Fibroblast of skin of scalp (primary cell): ENCODE results near the gene PPP1R16B.
"Not testable (repeated sequence)": the region's sequence is repeated elsewhere in the genome, so short reads cannot be mapped to it uniquely, and the experiment has no call there.

Experiments used
- DNase-seq: peaks from one replicate; pipeline ENCODE4 v3.0.0-alpha.2; 2013

PPP1R16B gene

GRCh38 chr20:38854654-38855066 is 49.2 kb downstream of the PPP1R16B start:
- DNase-seq = no peak

- peak; percentile 11 for DNase-seq
Measured at GRCh38 chr20:38855356-38855755, 49.9 kb downstream of the PPP1R16B start.

- no peak for DNase-seq
Measured at GRCh38 chr20:38856570-38856969, 51.1 kb downstream of the PPP1R16B start.

GRCh38 chr20:38857703-38858102 is 52.2 kb downstream of the PPP1R16B start:
- DNase-seq = no peak

GRCh38 chr20:38859070-38859690 is 53.7 kb downstream of the PPP1R16B start:
- DNase-seq = no peak

GRCh38 chr20:38859857-38860256 is 54.4 kb downstream of the PPP1R16B start:
- not testable (repeated sequence) for DNase-seq

- no peak for DNase-seq
Measured at GRCh38 chr20:38861071-38861401, 55.5 kb downstream of the PPP1R16B start.

- DNase-seq = no peak
Measured at GRCh38 chr20:38862226-38862625, 56.7 kb downstream of the PPP1R16B start.

- no peak for DNase-seq
Measured at GRCh38 chr20:38863024-38863851, 57.7 kb downstream of the PPP1R16B start.

- no peak for DNase-seq
Measured at GRCh38 chr20:38864662-38865061, 59.2 kb downstream of the PPP1R16B start.

GRCh38 chr20:38866265-38867061 is 61.0 kb downstream of the PPP1R16B start:
- no peak for DNase-seq

GRCh38 chr20:38867062-38867359 is 61.5 kb downstream of the PPP1R16B start:
- DNase-seq = no peak

- DNase-seq = no peak
Measured at GRCh38 chr20:38870733-38871559, 65.4 kb downstream of the PPP1R16B start.

GRCh38 chr20:38871560-38871953 is 66.1 kb downstream of the PPP1R16B start:
- no peak for DNase-seq

GRCh38 chr20:38872036-38872435 is 66.5 kb downstream of the PPP1R16B start:
- DNase-seq = no peak

GRCh38 chr20:38872491-38873049 is 67.1 kb downstream of the PPP1R16B start:
- DNase-seq = no peak

GRCh38 chr20:38873050-38873581 is 67.6 kb downstream of the PPP1R16B start:
- DNase-seq = no peak

- DNase-seq = no peak
Measured at GRCh38 chr20:38874460-38875174, 69.1 kb downstream of the PPP1R16B start.

GRCh38 chr20:38875175-38875993 is 69.9 kb downstream of the PPP1R16B start:
- DNase-seq = no peak

GRCh38 chr20:38877483-38877882 is 72.0 kb downstream of the PPP1R16B start:
- DNase-seq = no peak
